ENCODE results near the gene PHF2.

PHF2 gene

DNA sequence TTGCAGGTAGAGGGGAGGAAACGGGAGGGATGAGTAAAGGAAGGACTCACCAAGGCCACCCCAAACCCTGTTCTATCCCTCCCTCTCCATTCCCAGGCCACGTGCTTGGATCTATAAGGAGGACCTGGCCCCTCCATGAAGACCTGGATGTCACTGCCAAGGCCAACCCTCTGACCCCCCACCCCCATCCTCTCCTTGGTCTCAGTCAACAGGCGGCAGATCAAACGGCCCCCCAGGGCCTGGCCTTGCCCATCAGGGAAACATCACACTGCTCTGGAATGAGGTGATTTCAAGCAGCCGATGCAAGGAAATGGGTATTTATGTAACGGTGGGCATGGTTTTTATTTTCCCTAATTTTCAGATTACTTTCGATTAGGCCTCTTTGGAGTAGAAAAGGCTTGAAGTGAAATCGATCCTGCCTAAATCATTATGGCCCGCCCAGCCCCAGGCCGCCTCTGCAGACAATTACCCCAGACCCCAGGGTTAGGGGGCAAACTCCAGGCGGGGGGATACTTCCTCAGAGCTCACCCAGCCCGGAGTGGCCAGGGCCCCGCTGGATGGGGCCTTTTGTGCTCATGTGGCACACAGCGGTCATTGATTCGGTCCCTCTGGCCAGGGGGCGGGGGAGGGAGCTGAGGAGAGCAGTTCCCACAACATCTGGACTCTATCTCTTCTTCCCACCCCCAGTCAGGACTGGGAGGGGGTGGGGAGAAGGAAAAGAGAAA lies 125.3 kb downstream of the PHF2 start:
- no peak for DNase-seq (ENCODE audit: low read depth)

DNA sequence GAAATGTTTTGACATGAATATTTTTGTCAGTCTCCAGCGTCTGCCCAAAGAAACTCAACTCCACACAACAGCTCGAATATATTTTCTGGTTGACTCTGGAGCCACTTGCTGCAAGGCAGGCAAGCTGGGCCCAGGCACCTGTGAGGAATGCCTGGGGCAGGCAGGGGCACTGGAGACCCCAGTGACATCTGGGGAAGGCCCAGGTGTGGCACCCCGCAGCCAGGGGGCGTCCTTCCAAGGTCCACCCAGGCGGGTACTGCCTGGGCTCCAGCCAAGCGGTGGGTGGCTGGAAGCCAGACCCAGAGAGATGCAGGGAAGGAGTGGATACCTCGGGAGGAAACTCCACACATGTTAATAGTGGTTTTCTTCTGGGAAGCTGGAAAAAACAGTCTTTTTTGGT lies 125.9 kb downstream of the PHF2 start:
- no peak for DNase-seq (ENCODE audit: low read depth)

GRCh38 chr9:93708289-93708986 lies 132.1 kb downstream of the PHF2 start:
- DNase-seq (ENCODE audit: low read depth): no peak

DNA sequence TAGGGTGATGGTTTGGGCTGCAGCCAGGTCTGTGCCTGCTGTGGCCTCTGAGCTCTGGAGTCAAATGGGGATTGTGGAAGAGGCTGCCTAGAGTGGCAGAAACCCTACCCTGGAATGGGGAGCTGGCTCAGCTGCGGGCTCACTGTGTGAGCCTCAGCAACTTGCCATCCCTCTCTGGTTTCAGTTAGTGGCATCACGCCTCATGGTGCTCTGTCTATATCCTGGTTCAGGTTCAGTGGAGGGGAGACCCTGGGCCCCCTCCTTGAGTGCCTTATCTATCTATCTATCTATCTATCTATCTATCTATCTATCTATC lies 132.6 kb downstream of the PHF2 start:
- no peak for DNase-seq (ENCODE audit: low read depth)

DNA sequence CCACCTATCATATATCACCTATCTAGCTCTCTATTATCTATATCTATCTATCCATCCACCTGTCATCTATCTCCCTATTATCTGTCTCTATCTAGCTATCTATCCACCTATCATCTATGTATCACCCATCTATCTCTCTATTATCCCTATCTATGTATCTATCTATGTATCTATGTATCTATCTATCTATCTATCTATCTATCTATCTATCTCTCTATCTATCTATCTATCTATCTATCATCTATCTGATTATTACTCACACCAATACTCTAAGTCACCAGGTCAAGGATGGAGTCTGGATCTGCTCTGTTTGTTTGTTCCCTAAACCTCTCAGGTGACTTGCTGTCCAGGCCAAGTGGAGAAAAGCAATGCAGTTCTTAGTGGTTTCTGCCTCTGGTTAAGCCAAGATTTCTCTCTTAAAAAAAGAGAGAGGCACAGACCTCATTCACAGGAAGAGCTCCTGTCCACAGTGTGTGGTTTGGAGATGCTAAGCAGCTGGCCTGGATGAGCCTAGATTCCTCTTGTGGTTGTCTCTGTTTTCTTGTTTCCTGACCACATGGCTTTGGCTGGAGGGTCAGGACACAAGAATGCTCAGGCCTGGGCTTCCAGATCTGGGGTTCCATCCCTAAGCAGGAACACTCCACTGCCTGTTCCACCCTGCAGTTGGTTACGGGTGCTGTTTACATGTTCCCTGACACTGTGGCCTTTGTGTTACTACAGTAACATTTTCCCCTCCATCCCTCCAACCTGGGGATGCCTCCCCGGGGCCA lies 133.4 kb downstream of the PHF2 start:
- DNase-seq (ENCODE audit: low read depth): no peak

- DNase-seq (ENCODE audit: low read depth): no peak
Observed at GRCh38 chr9:93710370-93710723, 134.0 kb downstream of the PHF2 start.

GRCh38 chr9:93711002-93711401 lies 134.6 kb downstream of the PHF2 start:
- DNase-seq (ENCODE audit: low read depth): no peak

GRCh38 chr9:93712896-93713295 lies 136.5 kb downstream of the PHF2 start:
- DNase-seq (ENCODE audit: low read depth): no peak

GRCh38 chr9:93713716-93714115 lies 137.3 kb downstream of the PHF2 start:
- DNase-seq (ENCODE audit: low read depth): no peak

GRCh38 chr9:93721417-93721965 lies 145.1 kb downstream of the PHF2 start:
- no peak for DNase-seq (ENCODE audit: low read depth)

DNA sequence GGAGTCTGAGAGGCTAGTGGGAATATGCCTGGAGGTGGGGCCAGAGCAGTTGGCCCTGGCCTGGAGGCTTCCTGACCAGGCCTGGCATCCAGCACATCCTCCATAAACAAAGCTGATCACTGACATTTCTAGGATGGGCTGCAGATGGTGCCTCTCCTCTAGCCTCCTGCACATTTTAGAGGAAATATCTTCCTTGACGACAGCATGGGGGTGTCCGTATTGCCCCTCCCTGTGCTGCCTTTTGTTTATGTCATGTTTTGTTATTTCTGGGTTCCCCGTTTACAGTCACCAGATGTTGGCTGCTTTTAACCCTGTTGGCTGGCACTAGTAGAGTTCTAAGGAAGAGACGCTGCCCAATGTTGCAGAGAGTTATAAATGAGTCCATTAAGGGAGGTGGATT lies 148.5 kb downstream of the PHF2 start:
- DNase-seq (ENCODE audit: low read depth): no peak

DNA sequence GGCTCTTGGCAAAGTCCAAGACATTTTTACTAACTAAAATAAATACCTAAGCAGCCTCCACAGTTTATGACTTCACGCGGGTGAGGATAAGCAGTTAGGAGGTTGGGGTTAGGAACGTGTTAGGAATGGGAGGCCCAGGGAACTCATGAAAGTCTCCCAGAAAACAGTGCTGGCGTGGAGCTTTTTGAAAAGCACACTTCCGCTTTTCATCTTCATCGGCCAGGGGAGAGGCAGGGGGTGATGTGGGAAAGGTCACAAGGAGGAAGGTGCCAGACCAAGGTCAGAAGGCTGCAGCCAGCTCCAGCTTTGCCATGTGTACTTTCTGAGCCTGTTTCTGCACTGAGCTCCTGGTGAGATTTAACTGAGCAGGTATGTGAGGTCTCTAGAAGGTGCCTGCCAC lies 149.0 kb downstream of the PHF2 start:
- DNase-seq (ENCODE audit: low read depth): no peak

DNA sequence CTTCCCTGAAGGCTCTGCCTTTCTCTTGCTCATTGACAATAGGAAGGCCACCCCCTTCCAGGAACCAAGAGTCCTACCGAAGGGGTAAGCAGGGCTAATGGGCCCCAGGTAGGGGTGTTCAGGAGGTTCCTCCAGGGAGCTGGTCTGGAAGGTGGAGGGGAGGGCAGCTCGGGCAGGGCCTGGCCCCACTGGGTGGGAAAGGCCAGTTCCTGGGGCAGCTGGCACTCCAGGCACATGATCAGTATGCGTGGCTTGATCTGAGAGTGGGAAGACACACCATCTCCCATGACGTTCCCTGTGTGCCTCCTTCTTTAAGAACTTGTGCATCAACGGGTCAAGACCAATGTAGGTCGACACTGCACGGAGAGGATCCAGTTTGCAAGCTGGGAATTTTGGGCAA lies 149.8 kb downstream of the PHF2 start:
- DNase-seq (ENCODE audit: low read depth): no peak
